Measurements from ENCODE around the gene SLC25A51. TPM values are rescaled to one million over a fixed set of nuclear protein-coding genes. Genes with fewer than 3 reads are reported as not detected.

SLC25A51 gene
- total RNA-seq, 4 donors from 2014 or later = 21.0 to 31.6 (median 26.1) TPM

DNA sequence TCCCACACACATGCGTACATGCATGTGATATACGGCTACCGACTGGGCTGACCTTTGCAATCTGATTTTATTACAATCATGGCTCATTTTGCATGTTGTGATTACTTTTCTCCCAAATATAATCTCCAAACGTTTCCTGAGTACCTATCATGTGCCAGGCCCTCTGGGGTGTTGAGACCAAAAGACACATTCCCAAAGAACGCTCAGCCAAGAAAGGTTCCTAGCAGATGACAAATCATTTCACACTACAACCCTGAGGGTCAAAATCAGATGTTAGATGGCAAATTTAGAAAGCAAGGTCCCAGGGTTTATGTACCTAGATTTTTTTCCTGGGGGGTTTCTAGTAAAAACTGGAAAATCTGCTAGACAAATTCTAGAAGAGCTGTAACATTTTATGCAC is 32.4 kb upstream of the SLC25A51 start:
- H3K27me3 ChIP-seq = no peaks in the 10 kb centered on the region
- no peak overlapping the region for H3K4me3 ChIP-seq
- no peak overlapping the region for H3K27ac ChIP-seq
- DNase-seq (ENCODE audit: low spot score in 2 of 2) = no peak
- H3K9me3 ChIP-seq = no peaks in the 10 kb centered on the region
- TF ChIP-seq, protein P1, sequence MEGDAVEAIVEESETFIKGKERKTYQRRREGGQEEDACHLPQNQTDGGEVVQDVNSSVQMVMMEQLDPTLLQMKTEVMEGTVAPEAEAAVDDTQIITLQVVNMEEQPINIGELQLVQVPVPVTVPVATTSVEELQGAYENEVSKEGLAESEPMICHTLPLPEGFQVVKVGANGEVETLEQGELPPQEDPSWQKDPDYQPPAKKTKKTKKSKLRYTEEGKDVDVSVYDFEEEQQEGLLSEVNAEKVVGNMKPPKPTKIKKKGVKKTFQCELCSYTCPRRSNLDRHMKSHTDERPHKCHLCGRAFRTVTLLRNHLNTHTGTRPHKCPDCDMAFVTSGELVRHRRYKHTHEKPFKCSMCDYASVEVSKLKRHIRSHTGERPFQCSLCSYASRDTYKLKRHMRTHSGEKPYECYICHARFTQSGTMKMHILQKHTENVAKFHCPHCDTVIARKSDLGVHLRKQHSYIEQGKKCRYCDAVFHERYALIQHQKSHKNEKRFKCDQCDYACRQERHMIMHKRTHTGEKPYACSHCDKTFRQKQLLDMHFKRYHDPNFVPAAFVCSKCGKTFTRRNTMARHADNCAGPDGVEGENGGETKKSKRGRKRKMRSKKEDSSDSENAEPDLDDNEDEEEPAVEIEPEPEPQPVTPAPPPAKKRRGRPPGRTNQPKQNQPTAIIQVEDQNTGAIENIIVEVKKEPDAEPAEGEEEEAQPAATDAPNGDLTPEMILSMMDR (IDR thresholded peaks at IDR 0.05) = no peak
- TF ChIP-seq POLR2AphosphoS5 (IDR thresholded peaks at IDR 0.05) (no peak), POLR2A (IDR thresholded peaks at IDR 0.05) (no peak), EP300 (IDR thresholded peaks at IDR 0.05) (no peak)
- no peaks in the 10 kb centered on the region for H3K36me3 ChIP-seq
- 81% methylated on average over 5 of the region's 5 CpGs for WGBS
- H3K4me1 ChIP-seq = peaks cover 29% of the 10 kb centered on the region

DNA sequence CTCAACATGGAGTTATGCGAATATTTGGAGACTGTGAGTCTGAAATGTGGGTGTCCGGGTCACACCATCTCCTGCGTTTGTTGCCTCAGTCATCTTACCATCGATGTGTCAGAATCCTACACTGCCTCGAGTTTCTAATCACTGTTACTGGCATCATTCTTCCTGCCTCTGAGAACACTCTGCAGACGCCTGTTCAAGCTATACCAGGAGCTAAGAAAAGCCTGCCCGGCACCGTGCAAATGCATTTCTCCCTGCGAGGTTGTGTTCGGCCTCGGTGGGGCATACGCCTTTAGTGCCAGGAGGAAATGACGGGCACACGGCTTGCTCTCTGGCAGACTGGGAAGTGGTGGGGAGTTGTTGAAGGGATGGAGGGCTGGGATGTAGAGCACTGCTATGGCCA is 31.2 kb upstream of the SLC25A51 start:
- no peak overlapping the region for H3K27ac ChIP-seq
- H3K36me3 ChIP-seq = no peaks in the 10 kb centered on the region
- no peak for DNase-seq (ENCODE audit: low spot score in 2 of 2)
- peaks cover 29% of the 10 kb centered on the region for H3K4me1 ChIP-seq
- no peak overlapping the region for H3K4me3 ChIP-seq
- WGBS = 78% methylated on average over 9 of the region's 14 CpGs
- TF ChIP-seq, protein P1 (IDR thresholded peaks at IDR 0.05) = no peak
- TF ChIP-seq EP300 (IDR thresholded peaks at IDR 0.05) (no peak), POLR2A (IDR thresholded peaks at IDR 0.05) (no peak)
- no peaks in the 10 kb centered on the region for H3K9me3 ChIP-seq
- no peaks in the 10 kb centered on the region for H3K27me3 ChIP-seq

DNA sequence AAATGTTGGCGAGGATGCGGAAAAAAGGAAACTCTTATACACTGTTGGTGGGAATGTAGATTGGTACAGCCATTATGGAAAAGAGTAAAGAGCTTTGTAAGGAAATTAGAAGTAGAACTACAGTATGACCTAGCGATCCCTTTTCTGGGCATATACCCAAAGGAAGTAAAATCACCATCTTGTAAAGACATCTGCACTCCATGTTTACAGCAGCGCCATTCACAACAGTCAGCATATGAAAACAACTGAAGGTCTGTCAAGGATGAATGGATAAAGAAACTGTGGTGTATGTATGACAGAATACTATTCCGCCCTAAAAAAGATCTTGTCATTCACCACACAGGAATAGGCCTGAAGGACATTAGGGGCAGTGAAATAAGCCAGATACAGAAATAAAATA is 27.7 kb upstream of the SLC25A51 start:
- no peak for DNase-seq (ENCODE audit: low spot score in 2 of 2)
- H3K36me3 ChIP-seq = no peaks in the 10 kb centered on the region
- 89% methylated on average over 5 of the region's 5 CpGs for WGBS
- H3K27me3 ChIP-seq = no peaks in the 10 kb centered on the region
- no peaks in the 10 kb centered on the region for H3K9me3 ChIP-seq
- no peak overlapping the region for H3K27ac ChIP-seq
- H3K4me3 ChIP-seq = no peak overlapping the region
- no peak for TF ChIP-seq POLR2AphosphoS5 (IDR thresholded peaks at IDR 0.05)
- TF ChIP-seq EP300 (IDR thresholded peaks at IDR 0.05) = no peak
- TF ChIP-seq, protein P1 (IDR thresholded peaks at IDR 0.05) = no peak
- TF ChIP-seq POLR2A (IDR thresholded peaks at IDR 0.05) = no peak
- H3K4me1 ChIP-seq = peaks cover 8% of the 10 kb centered on the region

DNA sequence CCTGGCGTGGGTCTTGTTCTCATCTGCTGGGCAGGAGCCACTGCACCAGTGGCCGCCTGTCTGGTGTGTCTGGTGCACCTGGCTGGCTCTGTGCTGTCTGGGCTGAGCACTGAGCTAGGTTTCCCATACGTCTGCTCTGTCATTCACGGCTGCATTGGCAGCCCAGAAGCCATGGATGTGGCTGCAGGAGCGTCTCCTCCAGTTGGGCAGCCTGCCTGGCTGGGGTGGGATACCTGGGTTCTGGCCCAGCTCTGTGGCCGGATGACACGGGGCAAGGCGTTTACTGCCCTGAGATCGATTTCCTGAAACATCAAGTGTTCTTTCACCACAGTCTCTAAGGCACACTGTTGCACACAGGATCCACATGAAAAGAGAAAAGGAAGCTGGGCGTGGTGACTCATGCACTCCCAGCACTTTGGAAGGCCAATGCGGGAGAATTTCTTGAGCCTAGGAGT is 25.5 kb upstream of the SLC25A51 start:
- TF ChIP-seq POLR2A (IDR thresholded peaks at IDR 0.05) (no peak), EP300 (IDR thresholded peaks at IDR 0.05) (no peak)
- TF ChIP-seq, protein P1 (IDR thresholded peaks at IDR 0.05) = no peak
- H3K9me3 ChIP-seq = no peaks in the 10 kb centered on the region
- DNase-seq (ENCODE audit: low spot score in 2 of 2) = no peak
- peaks cover 8% of the 10 kb centered on the region for H3K4me1 ChIP-seq
- no peak overlapping the region for H3K4me3 ChIP-seq
- no peaks in the 10 kb centered on the region for H3K27me3 ChIP-seq
- H3K27ac ChIP-seq = peak overlapping the region; percentile 16
- H3K36me3 ChIP-seq = no peaks in the 10 kb centered on the region
- 62% methylated on average over 5 of the region's 11 CpGs for WGBS

DNA sequence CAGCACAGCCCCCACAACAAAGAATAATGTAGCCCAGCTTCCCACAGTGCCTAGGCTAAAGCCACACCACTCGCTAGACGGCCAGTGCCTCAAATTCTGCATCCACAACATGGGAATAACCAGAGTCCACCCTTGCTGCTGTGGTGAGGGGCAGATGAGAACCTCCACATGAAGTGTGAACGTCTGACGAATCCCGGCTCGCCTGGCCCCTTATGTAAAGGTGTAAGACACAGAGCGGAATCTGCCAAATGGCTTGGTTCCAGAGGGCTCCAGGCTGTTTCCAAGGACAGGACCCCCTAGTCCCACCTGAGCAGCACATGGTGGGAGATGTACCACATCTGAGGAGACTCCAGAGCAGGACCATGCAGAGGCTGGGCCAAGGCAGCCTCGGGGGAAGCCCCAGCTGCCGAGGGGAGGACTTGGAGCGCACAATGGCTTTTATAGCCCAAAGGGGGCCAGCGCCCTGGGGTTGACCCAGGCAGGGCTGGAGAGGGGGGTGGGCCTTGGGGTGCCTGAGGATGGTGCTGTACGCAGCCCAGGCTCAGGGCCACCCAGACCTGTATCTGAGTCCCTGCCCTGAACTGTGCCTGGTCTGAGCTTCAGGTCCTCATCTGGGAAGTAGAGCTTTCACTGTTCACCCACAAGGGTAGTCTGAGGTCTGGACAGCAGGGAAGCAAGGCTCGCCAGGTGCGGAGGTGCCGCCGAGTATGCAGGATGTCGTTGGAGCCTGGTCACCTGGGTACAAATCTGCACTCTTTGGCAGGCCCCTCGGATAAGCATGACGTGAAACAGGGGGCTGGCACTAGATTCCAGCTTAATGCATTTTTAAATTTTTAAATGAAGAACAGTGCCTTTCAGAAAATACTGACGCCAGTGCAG is 24.9 kb upstream of the SLC25A51 start:
- TF ChIP-seq, protein P1 (IDR thresholded peaks at IDR 0.05) = no peak
- TF ChIP-seq POLR2A (IDR thresholded peaks at IDR 0.05) = no peak
- no peak for TF ChIP-seq EP300 (IDR thresholded peaks at IDR 0.05)
- TF ChIP-seq POLR2AphosphoS5 (IDR thresholded peaks at IDR 0.05) = no peak
- H3K27me3 ChIP-seq = no peaks in the 10 kb centered on the region
- no peaks in the 10 kb centered on the region for H3K36me3 ChIP-seq
- H3K27ac ChIP-seq = peak overlapping the region; percentile 16
- H3K9me3 ChIP-seq = no peaks in the 10 kb centered on the region
- H3K4me3 ChIP-seq = no peak overlapping the region
- 83% methylated on average over 18 of the region's 20 CpGs for WGBS
- no peak for DNase-seq (ENCODE audit: low spot score in 2 of 2)
- peaks cover 8% of the 10 kb centered on the region for H3K4me1 ChIP-seq
